Measurements from ENCODE around the gene HCK. TPM values are rescaled to one million over a fixed set of nuclear protein-coding genes. Genes with fewer than 3 reads are reported as not detected.
"Not testable (repeated sequence)": the region's sequence is repeated elsewhere in the genome, so short reads cannot be mapped to it uniquely, and the experiment has no call there.

The HCK gene
- total RNA-seq, 1 donor from 2014 or later = 11.5 TPM

- DNase-seq = no peak
Measured at GRCh38 chr20:32029561-32029960, 22.5 kb upstream of the HCK start.

GRCh38 chr20:32031007-32031958 is 20.8 kb upstream of the HCK start:
- DNase-seq = peak; percentile 20

GRCh38 chr20:32033316-32033715 is 18.7 kb upstream of the HCK start:
- DNase-seq = no peak

GRCh38 chr20:32033721-32034120 is 18.3 kb upstream of the HCK start:
- DNase-seq = not testable (repeated sequence)

GRCh38 chr20:32034581-32035425 is 17.2 kb upstream of the HCK start:
- no peak for DNase-seq

GRCh38 chr20:32035426-32035779 is 16.6 kb upstream of the HCK start:
- no peak for DNase-seq

- DNase-seq = no peak
Measured at GRCh38 chr20:32036252-32036651, 15.8 kb upstream of the HCK start.

GRCh38 chr20:32036716-32037485 is 15.1 kb upstream of the HCK start:
- DNase-seq = no peak

GRCh38 chr20:32037929-32038328 is 14.1 kb upstream of the HCK start:
- no peak for DNase-seq

- DNase-seq = no peak
Measured at GRCh38 chr20:32040142-32040953, 11.7 kb upstream of the HCK start.

- no peak for DNase-seq
Measured at GRCh38 chr20:32045999-32046398, 6.0 kb upstream of the HCK start.

GRCh38 chr20:32050324-32050841 is 1.7 kb upstream of the HCK start:
- no peak for DNase-seq

GRCh38 chr20:32050851-32051556 is 1.0 kb upstream of the HCK start:
- no peak for DNase-seq

- DNase-seq = no peak
Measured at GRCh38 chr20:32051720-32052089, 337 bp upstream of the HCK start.

GRCh38 chr20:32052778-32053362 is 828 bp downstream of the HCK start:
- DNase-seq = no peak

- DNase-seq = no peak
Measured at GRCh38 chr20:32053648-32054047, 1.6 kb downstream of the HCK start.

GRCh38 chr20:32056708-32057483 is 4.9 kb downstream of the HCK start:
- no peak for DNase-seq

- DNase-seq = no peak
Measured at GRCh38 chr20:32057656-32058184, 5.7 kb downstream of the HCK start.

- DNase-seq = no peak
Measured at GRCh38 chr20:32059189-32059588, 7.1 kb downstream of the HCK start.

All from skin of body (tissue), 2 donors.